Measurements from ENCODE around the gene CDK3.

Gene CDK3

DNA sequence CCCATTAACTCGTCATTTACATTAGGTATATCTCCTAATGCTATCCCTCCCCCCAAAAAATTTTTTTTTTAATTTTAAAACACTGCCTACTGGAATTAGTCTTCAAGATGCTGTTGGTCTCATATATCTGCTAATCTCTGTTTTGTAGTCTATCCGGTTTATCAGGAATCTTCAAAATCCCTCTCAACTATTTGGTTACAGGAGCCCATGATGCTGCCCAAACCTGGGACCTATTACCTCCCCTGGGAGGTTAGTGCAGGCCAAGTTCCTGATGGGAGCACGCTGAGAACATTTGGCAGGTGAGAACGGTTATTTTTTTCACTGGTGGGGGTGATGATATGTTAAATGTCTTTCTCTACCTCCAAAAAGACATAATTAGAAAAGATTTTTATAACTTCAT is 14.7 kb upstream of the CDK3 start:
- TF ChIP-seq, protein P1, sequence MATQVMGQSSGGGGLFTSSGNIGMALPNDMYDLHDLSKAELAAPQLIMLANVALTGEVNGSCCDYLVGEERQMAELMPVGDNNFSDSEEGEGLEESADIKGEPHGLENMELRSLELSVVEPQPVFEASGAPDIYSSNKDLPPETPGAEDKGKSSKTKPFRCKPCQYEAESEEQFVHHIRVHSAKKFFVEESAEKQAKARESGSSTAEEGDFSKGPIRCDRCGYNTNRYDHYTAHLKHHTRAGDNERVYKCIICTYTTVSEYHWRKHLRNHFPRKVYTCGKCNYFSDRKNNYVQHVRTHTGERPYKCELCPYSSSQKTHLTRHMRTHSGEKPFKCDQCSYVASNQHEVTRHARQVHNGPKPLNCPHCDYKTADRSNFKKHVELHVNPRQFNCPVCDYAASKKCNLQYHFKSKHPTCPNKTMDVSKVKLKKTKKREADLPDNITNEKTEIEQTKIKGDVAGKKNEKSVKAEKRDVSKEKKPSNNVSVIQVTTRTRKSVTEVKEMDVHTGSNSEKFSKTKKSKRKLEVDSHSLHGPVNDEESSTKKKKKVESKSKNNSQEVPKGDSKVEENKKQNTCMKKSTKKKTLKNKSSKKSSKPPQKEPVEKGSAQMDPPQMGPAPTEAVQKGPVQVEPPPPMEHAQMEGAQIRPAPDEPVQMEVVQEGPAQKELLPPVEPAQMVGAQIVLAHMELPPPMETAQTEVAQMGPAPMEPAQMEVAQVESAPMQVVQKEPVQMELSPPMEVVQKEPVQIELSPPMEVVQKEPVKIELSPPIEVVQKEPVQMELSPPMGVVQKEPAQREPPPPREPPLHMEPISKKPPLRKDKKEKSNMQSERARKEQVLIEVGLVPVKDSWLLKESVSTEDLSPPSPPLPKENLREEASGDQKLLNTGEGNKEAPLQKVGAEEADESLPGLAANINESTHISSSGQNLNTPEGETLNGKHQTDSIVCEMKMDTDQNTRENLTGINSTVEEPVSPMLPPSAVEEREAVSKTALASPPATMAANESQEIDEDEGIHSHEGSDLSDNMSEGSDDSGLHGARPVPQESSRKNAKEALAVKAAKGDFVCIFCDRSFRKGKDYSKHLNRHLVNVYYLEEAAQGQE (IDR thresholded peaks at IDR 0.05; ENCODE audit: low read depth) = no peak
- TF ChIP-seq MAX (IDR thresholded peaks at IDR 0.05) (no peak), EP300 (IDR thresholded peaks at IDR 0.05; ENCODE audit: borderline replicate concordance) (no peak), FOXM1 (IDR thresholded peaks at IDR 0.05; ENCODE audit: borderline replicate concordance, low read depth) (no peak), YY1 (IDR thresholded peaks at IDR 0.05; ENCODE audit: low read depth) (no peak), TAF1 (IDR thresholded peaks at IDR 0.05; ENCODE audit: low read depth) (no peak), NFIC (IDR thresholded peaks at IDR 0.05) (no peak), RAD21 (IDR thresholded peaks at IDR 0.05; ENCODE audit: low read depth) (no peak), CREB1 (IDR thresholded peaks at IDR 0.05; ENCODE audit: low read depth) (no peak), ZBTB7A (IDR thresholded peaks at IDR 0.05; ENCODE audit: low read depth) (no peak), TEAD4 (IDR thresholded peaks at IDR 0.05) (no peak), TCF12 (IDR thresholded peaks at IDR 0.05; ENCODE audit: low read depth) (no peak)

GRCh38 chr17:75987041-75987440 is 13.6 kb upstream of the CDK3 start:
- TF ChIP-seq EGR1 (IDR thresholded peaks at IDR 0.05) (no peak), FOXM1 (IDR thresholded peaks at IDR 0.05; ENCODE audit: borderline replicate concordance, low read depth) (no peak), TEAD4 (IDR thresholded peaks at IDR 0.05) (no peak), CREB1 (IDR thresholded peaks at IDR 0.05; ENCODE audit: low read depth) (no peak), ZBTB7A (IDR thresholded peaks at IDR 0.05; ENCODE audit: low read depth) (no peak), TCF12 (IDR thresholded peaks at IDR 0.05; ENCODE audit: low read depth) (no peak), NFIC (IDR thresholded peaks at IDR 0.05) (no peak), TAF1 (IDR thresholded peaks at IDR 0.05; ENCODE audit: low read depth) (no peak)
- TF ChIP-seq, protein P1 (IDR thresholded peaks at IDR 0.05; ENCODE audit: low read depth) = no peak

- TF ChIP-seq RAD21 (IDR thresholded peaks at IDR 0.05; ENCODE audit: low read depth) (no peak), EGR1 (IDR thresholded peaks at IDR 0.05) (no peak), CEBPB (IDR thresholded peaks at IDR 0.05) (no peak), MAX (IDR thresholded peaks at IDR 0.05) (no peak), ZBTB7A (IDR thresholded peaks at IDR 0.05; ENCODE audit: low read depth) (no peak), TEAD4 (IDR thresholded peaks at IDR 0.05) (no peak), NFIC (IDR thresholded peaks at IDR 0.05) (no peak), TCF12 (IDR thresholded peaks at IDR 0.05; ENCODE audit: low read depth) (no peak), FOXM1 (IDR thresholded peaks at IDR 0.05; ENCODE audit: borderline replicate concordance, low read depth) (no peak), CREB1 (IDR thresholded peaks at IDR 0.05; ENCODE audit: low read depth) (no peak)
- TF ChIP-seq, protein P1 (IDR thresholded peaks at IDR 0.05; ENCODE audit: low read depth) = no peak
- TF ChIP-seq, protein P2, sequence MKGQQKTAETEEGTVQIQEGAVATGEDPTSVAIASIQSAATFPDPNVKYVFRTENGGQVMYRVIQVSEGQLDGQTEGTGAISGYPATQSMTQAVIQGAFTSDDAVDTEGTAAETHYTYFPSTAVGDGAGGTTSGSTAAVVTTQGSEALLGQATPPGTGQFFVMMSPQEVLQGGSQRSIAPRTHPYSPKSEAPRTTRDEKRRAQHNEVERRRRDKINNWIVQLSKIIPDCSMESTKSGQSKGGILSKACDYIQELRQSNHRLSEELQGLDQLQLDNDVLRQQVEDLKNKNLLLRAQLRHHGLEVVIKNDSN (IDR thresholded peaks at IDR 0.05) = no peak
Measured at GRCh38 chr17:75991396-75991795, 9.3 kb upstream of the CDK3 start.

DNA sequence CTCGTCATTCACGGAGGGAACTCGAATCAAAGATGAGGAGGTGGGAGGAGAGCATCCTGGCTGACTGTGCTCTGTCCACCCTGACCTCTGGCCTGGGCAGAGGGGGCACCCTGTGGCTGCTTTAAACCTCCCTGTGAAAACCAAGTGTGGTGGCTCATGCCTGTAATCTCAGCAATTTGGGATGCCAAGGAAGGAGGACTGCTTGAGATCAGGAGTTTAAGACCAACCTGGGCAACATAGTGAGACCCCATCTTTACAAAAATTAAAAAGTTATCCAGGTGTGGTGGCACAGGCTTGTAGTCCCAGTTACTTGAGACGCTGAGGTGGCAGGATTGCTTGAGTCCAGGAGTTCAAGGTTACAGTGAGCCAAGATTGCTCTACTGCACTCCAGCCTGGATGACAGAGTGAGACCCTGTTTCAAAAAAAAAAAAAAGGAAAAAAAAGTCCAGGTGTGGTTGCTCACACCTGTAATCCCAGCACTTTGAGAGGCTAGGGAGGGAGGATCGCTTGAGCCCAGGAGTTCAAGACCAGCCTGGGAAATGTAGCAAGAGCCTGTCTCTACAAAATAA is 5.8 kb upstream of the CDK3 start:
- TF ChIP-seq RAD21 (IDR thresholded peaks at IDR 0.05; ENCODE audit: low read depth) = no peak
- no peak for TF ChIP-seq CREB1 (IDR thresholded peaks at IDR 0.05; ENCODE audit: low read depth)
- no peak for TF ChIP-seq NFIC (IDR thresholded peaks at IDR 0.05)
- TF ChIP-seq, protein P1 (IDR thresholded peaks at IDR 0.05; ENCODE audit: low read depth) = no peak
- TF ChIP-seq CEBPB (IDR thresholded peaks at IDR 0.05) = no peak
- no peak for TF ChIP-seq EGR1 (IDR thresholded peaks at IDR 0.05)
- TF ChIP-seq MAX (IDR thresholded peaks at IDR 0.05) = no peak
- TF ChIP-seq YY1 (IDR thresholded peaks at IDR 0.05; ENCODE audit: low read depth) = no peak

Measured in Ishikawa (cell line).